CD8-positive, alpha-beta memory T cell (primary cell): Measurements from ENCODE around the gene GRK7. TPM values are rescaled to one million over a fixed set of nuclear protein-coding genes. Genes with fewer than 3 reads are reported as not detected.

Experiments used
- CTCF ChIA-PET: fragments of 350-600 bp; sonication (Branson Sonifier 250); formaldehyde crosslinking; loops from one replicate; lab custom pipeline; 2021; ENCODE audit warnings: antibody characterized with exemption; lab: Charles Lee
- POLR2A ChIA-PET: fragments of 350-600 bp; sonication (Branson Sonifier 250); formaldehyde crosslinking; loops from one replicate; lab custom pipeline; 2021; ENCODE audit warnings: antibody characterized with exemption; lab: Charles Lee
- DNase-seq, 5 donors: peaks; one replicate each; pipeline versions ENCODE4 v3.0.0 to v3.0.0-alpha.2; 2020 to 2022; ENCODE audit warnings: mixed read lengths in 1 of 5
- H3K27ac ChIP-seq: one replicate; pipeline ENCODE4 v1.7.0; 2013; ENCODE audit warnings: low read depth, mild to moderate bottlenecking, low read length, moderate library complexity
- H3K27me3 ChIP-seq: 2 replicates; pipeline ENCODE4 v1.7.0; 2013; ENCODE audit warnings: low read length, mild to moderate bottlenecking; ENCODE audit not compliant: insufficient read depth, poor library complexity, severe bottlenecking
- H3K36me3 ChIP-seq: 2 replicates; pipeline ENCODE4 v1.7.0; 2013; ENCODE audit warnings: mild to moderate bottlenecking, low read length, moderate library complexity; ENCODE audit not compliant: insufficient read depth
- H3K4me1 ChIP-seq: 2 replicates; pipeline ENCODE4 v1.7.0; 2013; ENCODE audit warnings: mild to moderate bottlenecking, low read length, moderate library complexity; ENCODE audit not compliant: insufficient read depth
- H3K4me3 ChIP-seq: 2 replicates; pipeline ENCODE4 v1.7.0; 2013; ENCODE audit warnings: mild to moderate bottlenecking, low read length
- H3K9me3 ChIP-seq: 2 replicates; pipeline ENCODE4 v1.7.0; 2013; ENCODE audit warnings: mild to moderate bottlenecking, low read length
- H3K27ac Mint-ChIP-seq, 8 donors: one replicate each; pipeline ENCODE4 v1.8.0; 2020 to 2021; ENCODE audit warnings: mixed read lengths in 8 of 8, mild to moderate bottlenecking in 6 of 8, inconsistent platforms in 3 of 8, moderate library complexity in 3 of 8
- H3K27me3 Mint-ChIP-seq, 2 donors: one replicate each; pipeline ENCODE4 v1.8.0; 2020 to 2021; ENCODE audit warnings: mixed read lengths in 2 of 2, mild to moderate bottlenecking in 1 of 2, moderate library complexity in 1 of 2
- H3K36me3 Mint-ChIP-seq, 3 donors: one replicate each; pipeline ENCODE4 v1.8.0; 2020 to 2021; ENCODE audit warnings: mixed read lengths in 3 of 3, inconsistent platforms in 1 of 3, mild to moderate bottlenecking in 1 of 3
- H3K4me1 Mint-ChIP-seq, 3 donors: one replicate each; pipeline ENCODE4 v1.8.0; 2020 to 2021; ENCODE audit warnings: mixed read lengths in 3 of 3, inconsistent platforms in 1 of 3, mild to moderate bottlenecking in 1 of 3
- H3K4me3 Mint-ChIP-seq, 7 donors: one replicate each; pipeline ENCODE4 v1.8.0; 2020 to 2021; ENCODE audit warnings: mixed read lengths in 7 of 7, mild to moderate bottlenecking in 6 of 7, moderate library complexity in 4 of 7, inconsistent platforms in 2 of 7
- H3K9me3 Mint-ChIP-seq, 5 donors: one replicate each; pipeline ENCODE4 v1.8.0; 2020 to 2022; ENCODE audit warnings: mixed read lengths in 5 of 5, mild to moderate bottlenecking in 3 of 5, moderate library complexity in 2 of 5, inconsistent platforms in 1 of 5
- polyA plus RNA-seq: library from polyadenylated mRNA; unstranded; fragments of 300-500 nt; fragmentation: Illumina TruSeq; gene quantifications from one replicate; pipeline ENCODE4 v1.2.3, GENCODE V29; 2021
- total RNA-seq, 2 experiments: library from RNA; stranded (reverse); gene quantifications; one replicate each; pipeline ENCODE4 v1.2.3, GENCODE V29; 2021

The GRK7 gene
- total and polyA plus RNA-seq, 3 experiments from 2014 or later: not detected

- peak within 1 kb of the TSS; percentile 91 for H3K4me3 ChIP-seq
- no peaks in the 10 kb centered on the region for H3K9me3 Mint-ChIP-seq
- H3K36me3 Mint-ChIP-seq: peaks cover 0 to 27% (median 3%) of the 10 kb centered on the region in 3 donors
- H3K4me1 Mint-ChIP-seq: peaks cover 40 to 57% (median 56%) of the 10 kb centered on the region in 3 donors
- no peaks in the 10 kb centered on the region for H3K27me3 Mint-ChIP-seq
- no peaks in the 10 kb centered on the region for H3K9me3 ChIP-seq
- peaks cover 28% of the 10 kb centered on the region for H3K4me1 ChIP-seq
- peak within 1 kb of the TSS; percentile 95 to 100 (median 98) for H3K4me3 Mint-ChIP-seq
- DNase-seq: peak; percentile 96 to 98 (median 97)
- no peaks in the 10 kb centered on the region for H3K27me3 ChIP-seq
- POLR2A ChIA-PET: interaction anchor here (0.6 to 3.3 kb wide), 10 partner anchors 14 to 532 kb away, joined by 3 to 36 read pairs (median 4); partner anchors contain the start of genes ATP1B3 and PXYLP1
- no peaks in the 10 kb centered on the region for H3K36me3 ChIP-seq
- peak within 1 kb of the TSS; percentile 88 for H3K27ac ChIP-seq
- H3K27ac Mint-ChIP-seq: peak within 1 kb of the TSS; percentile 95 to 100 (median 100)
- CTCF ChIA-PET: interaction anchor here (0.6 to 3.0 kb wide), 28 partner anchors 8 to 1263 kb away, joined by 3 to 28 read pairs (median 4); partner anchors contain the start of genes ATP1B3 and U2SURP
These were observed 25.0 kb upstream of the GRK7 start, which contains the start of gene RNF7 for GRCh38 chr3:141738022-141738890. Gene RNF7, plus strand, starts transcription at chr3:141738298. Its CDS starts 44 bp downstream, at chr3:141738342.

GRCh38 chr3:141738891-141739363, 24.3 kb upstream of the GRK7 start:
- H3K4me3 Mint-ChIP-seq: peak overlapping the region; percentile 95 to 100 (median 98)
- H3K4me1 Mint-ChIP-seq: peaks cover 42 to 60% (median 59%) of the 10 kb centered on the region in 3 donors
- H3K27me3 ChIP-seq: no peaks in the 10 kb centered on the region
- no peaks in the 10 kb centered on the region for H3K27me3 Mint-ChIP-seq
- DNase-seq: peak in 4 of 5 donors; percentile 5 to 49 (median 41)
- peaks cover 29% of the 10 kb centered on the region for H3K4me1 ChIP-seq
- no peaks in the 10 kb centered on the region for H3K9me3 Mint-ChIP-seq
- no peaks in the 10 kb centered on the region for H3K36me3 ChIP-seq
- ChIA-PET CTCF (interaction anchor here (0.6 to 3.0 kb wide), 27 partner anchors 8 to 1262 kb away, joined by 3 to 28 read pairs (median 4); partner anchors contain the start of genes ATP1B3 and U2SURP), POLR2A (interaction anchor here (0.6 to 3.3 kb wide), 8 partner anchors 13 to 531 kb away, joined by 3 to 36 read pairs (median 4); partner anchors contain the start of genes ATP1B3 and PXYLP1)
- peak overlapping the region; percentile 95 to 100 (median 100) for H3K27ac Mint-ChIP-seq
- peaks cover 0 to 30% (median 3%) of the 10 kb centered on the region in 3 donors for H3K36me3 Mint-ChIP-seq
- H3K4me3 ChIP-seq: peak overlapping the region; percentile 91
- peak overlapping the region; percentile 88 for H3K27ac ChIP-seq
- no peaks in the 10 kb centered on the region for H3K9me3 ChIP-seq

GRCh38 chr3:141739731-141740130, 23.5 kb upstream of the GRK7 start:
- ChIA-PET POLR2A (interaction anchor here (0.6 to 3.3 kb wide), 4 partner anchors 137 to 1261 kb away, joined by 3 to 36 read pairs (median 8); partner anchors contain the start of gene ATP1B3), CTCF (interaction anchor here (1.1 to 3.0 kb wide), 5 partner anchors 57 to 174 kb away, joined by 7 to 28 read pairs (median 12); no protein-coding TSS in a partner anchor)
- H3K4me1 Mint-ChIP-seq: peaks cover 50 to 68% (median 67%) of the 10 kb centered on the region in 3 donors
- Histone ChIP-seq H3K9me3 (no peaks in the 10 kb centered on the region), H3K27ac (peak overlapping the region; percentile 88), H3K4me1 (peaks cover 29% of the 10 kb centered on the region), H3K4me3 (peak overlapping the region; percentile 91), H3K27me3 (no peaks in the 10 kb centered on the region), H3K36me3 (no peaks in the 10 kb centered on the region)
- DNase-seq: no peak
- no peaks in the 10 kb centered on the region for H3K9me3 Mint-ChIP-seq
- H3K27ac Mint-ChIP-seq: peak overlapping the region; percentile 95 to 100 (median 100)
- H3K36me3 Mint-ChIP-seq: peaks cover 0 to 37% (median 5%) of the 10 kb centered on the region in 3 donors
- H3K27me3 Mint-ChIP-seq: no peaks in the 10 kb centered on the region
- H3K4me3 Mint-ChIP-seq: peak overlapping the region; percentile 95 to 100 (median 98)

DNA sequence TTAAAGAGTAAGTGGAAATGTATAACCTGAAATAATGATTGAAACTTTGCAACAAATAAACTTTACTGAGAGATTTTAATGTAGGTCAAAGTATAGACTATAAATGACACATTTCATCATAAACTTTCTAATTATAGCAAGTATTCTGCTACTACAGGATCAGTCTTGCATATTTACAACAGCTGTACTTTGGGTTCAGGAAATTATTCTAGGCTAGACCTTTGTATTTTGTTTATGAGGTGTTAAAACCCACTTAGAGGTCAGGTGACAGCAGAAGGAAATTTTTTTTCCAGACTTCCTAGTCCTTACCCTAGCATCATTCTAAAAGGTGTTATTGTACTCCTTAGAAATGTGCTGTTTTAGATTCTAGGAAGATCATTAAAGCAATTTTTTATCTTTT, 22.9 kb upstream of the GRK7 start:
- ChIA-PET POLR2A (interaction anchor here (0.6 to 3.3 kb wide), 4 partner anchors 136 to 1260 kb away, joined by 3 to 36 read pairs (median 8); partner anchors contain the start of gene ATP1B3), CTCF (interaction anchor here (1.1 to 3.0 kb wide), 4 partner anchors 56 to 173 kb away, joined by 7 to 28 read pairs (median 12); no protein-coding TSS in a partner anchor)
- Mint-ChIP-seq H3K27ac (peak overlapping the region in 7 of 8 donors; percentile 21 to 99 (median 70)), H3K9me3 (no peaks in the 10 kb centered on the region), H3K4me1 (peaks cover 52 to 71% (median 69%) of the 10 kb centered on the region in 3 donors), H3K4me3 (peak overlapping the region; percentile 49 to 100 (median 95)), H3K27me3 (no peaks in the 10 kb centered on the region), H3K36me3 (peaks cover under 1 to 42% (median 6%) of the 10 kb centered on the region in 3 donors)
- H3K9me3 ChIP-seq: no peaks in the 10 kb centered on the region
- H3K4me1 ChIP-seq: peaks cover 29% of the 10 kb centered on the region
- no peak for DNase-seq
- H3K27ac ChIP-seq: no peak overlapping the region
- peak overlapping the region; percentile 1 for H3K4me3 ChIP-seq
- H3K36me3 ChIP-seq: peaks cover 4% of the 10 kb centered on the region
- no peaks in the 10 kb centered on the region for H3K27me3 ChIP-seq

GRCh38 chr3:141743305-141743704, 19.9 kb upstream of the GRK7 start:
- H3K27ac Mint-ChIP-seq: peak overlapping the region in 3 of 8 donors; percentile 21 to 43 (median 33)
- CTCF ChIA-PET: no interaction called here
- H3K27me3 Mint-ChIP-seq: no peaks in the 10 kb centered on the region

GRCh38 chr3:141746962-141747361, 16.2 kb upstream of the GRK7 start:
- POLR2A ChIA-PET: no interaction called here
- H3K4me1 Mint-ChIP-seq: peaks cover 24 to 30% (median 24%) of the 10 kb centered on the region in 3 donors
- CTCF ChIA-PET: interaction anchor here (0.9 kb wide), 1 partner anchor 8 kb away, joined by 3 read pairs; no protein-coding TSS in a partner anchor
- Histone ChIP-seq H3K36me3 (peaks cover 15% of the 10 kb centered on the region), H3K27me3 (no peaks in the 10 kb centered on the region), H3K4me1 (peaks cover 5% of the 10 kb centered on the region), H3K9me3 (no peaks in the 10 kb centered on the region), H3K4me3 (no peak overlapping the region), H3K27ac (no peak overlapping the region)
- no peaks in the 10 kb centered on the region for H3K9me3 Mint-ChIP-seq
- DNase-seq: no peak
- peaks cover 3 to 75% (median 8%) of the 10 kb centered on the region in 3 donors for H3K36me3 Mint-ChIP-seq
- no peaks in the 10 kb centered on the region for H3K27me3 Mint-ChIP-seq
- H3K4me3 Mint-ChIP-seq: no peak overlapping the region
- peak overlapping the region in 1 of 8 donors; percentile 42 for H3K27ac Mint-ChIP-seq

More at GRCh38 chr3:141743305-141743704, 19.9 kb upstream of the GRK7 start:
- Mint-ChIP-seq H3K4me3 (no peak overlapping the region), H3K9me3 (no peaks in the 10 kb centered on the region), H3K36me3 (peaks cover 3 to 65% (median 11%) of the 10 kb centered on the region in 3 donors), H3K4me1 (peaks cover 51 to 59% (median 52%) of the 10 kb centered on the region in 3 donors)
- Histone ChIP-seq H3K27ac (no peak overlapping the region), H3K9me3 (no peaks in the 10 kb centered on the region), H3K27me3 (no peaks in the 10 kb centered on the region), H3K4me1 (peaks cover 29% of the 10 kb centered on the region), H3K4me3 (no peak overlapping the region), H3K36me3 (peaks cover 15% of the 10 kb centered on the region)
- DNase-seq: no peak
- POLR2A ChIA-PET: no interaction called here

DNA sequence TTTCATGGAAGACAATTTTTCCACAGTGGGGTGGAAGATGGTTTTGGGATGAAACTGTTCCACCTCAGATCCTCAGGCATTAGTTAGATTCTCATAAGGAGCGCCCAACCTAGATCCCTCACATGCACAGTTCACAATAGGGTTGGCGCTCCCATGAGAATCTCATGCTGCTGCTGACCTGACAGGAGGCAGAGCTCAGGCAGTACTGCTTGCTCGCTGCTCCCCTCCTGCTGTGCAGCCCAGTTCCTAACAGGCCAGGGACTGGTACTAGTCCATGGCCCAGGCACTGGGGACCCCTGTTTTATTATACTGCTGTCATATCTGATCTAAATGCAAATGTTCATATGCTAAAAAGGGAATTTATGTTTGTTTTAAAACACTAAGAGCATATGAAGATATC, 9.8 kb upstream of the GRK7 start:
- Mint-ChIP-seq H3K27ac (peak overlapping the region in 1 of 8 donors; percentile 18), H3K27me3 (no peaks in the 10 kb centered on the region), H3K4me1 (peaks cover 0 to 2% (median 0%) of the 10 kb centered on the region in 3 donors), H3K36me3 (peaks cover 0 to 46% (median 0%) of the 10 kb centered on the region in 3 donors), H3K9me3 (no peaks in the 10 kb centered on the region), H3K4me3 (no peak overlapping the region)
- ChIA-PET POLR2A (interaction anchor here (1.8 kb wide), 1 partner anchor 43 kb away, joined by 4 read pairs; no protein-coding TSS in a partner anchor), CTCF (interaction anchor here (1.7 kb wide), 1 partner anchor 15 kb away, joined by 4 read pairs; the partner anchor contains the start of gene RNF7)
- Histone ChIP-seq H3K27me3 (no peaks in the 10 kb centered on the region), H3K27ac (no peak overlapping the region), H3K36me3 (no peaks in the 10 kb centered on the region), H3K9me3 (no peaks in the 10 kb centered on the region), H3K4me1 (no peaks in the 10 kb centered on the region), H3K4me3 (no peak overlapping the region)
- no peak for DNase-seq
